GM21528 (cell line): ENCODE data around the gene BCAT1.
"Not testable (repeated sequence)": the region's sequence is repeated elsewhere in the genome, so short reads cannot be mapped to it uniquely, and the experiment has no call there.

Experiments
- ATAC-seq: cut with Tn5 transposase; IDR thresholded peaks from one replicate; pipeline ENCODE4 v1.9.1; 2021; ENCODE audit warnings: mild to moderate bottlenecking, moderate library complexity; ENCODE audit not compliant: unreplicated experiment, low FRiP score

BCAT1 gene

GRCh38 chr12:24864796-24865125, 84.1 kb downstream of the BCAT1 start:
- ATAC-seq, result no peak

GRCh38 chr12:24861766-24862540, 86.9 kb downstream of the BCAT1 start:
- no peak for ATAC-seq

- ATAC-seq, result no peak
These were observed 88.4 kb downstream of the BCAT1 start for GRCh38 chr12:24860546-24860945.

DNA sequence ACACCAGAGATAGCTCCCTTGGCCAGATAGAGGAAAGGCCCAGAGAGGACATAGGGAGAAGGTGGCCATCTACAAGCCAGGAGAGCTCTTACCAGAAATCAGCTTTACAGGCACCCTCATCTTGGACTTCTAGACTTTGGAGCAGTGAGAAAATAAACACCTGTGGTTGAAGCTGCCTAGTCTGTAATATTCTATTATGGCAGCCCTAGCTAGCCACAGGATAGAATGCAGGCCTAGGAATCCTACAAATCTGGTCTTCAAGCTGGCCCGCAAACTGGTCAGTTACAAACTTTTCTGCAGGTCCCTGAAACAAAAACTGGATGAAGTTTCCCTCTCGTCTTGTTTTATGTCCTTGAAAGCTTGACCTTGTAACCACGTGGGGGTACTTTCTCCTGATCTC, 92.4 kb downstream of the BCAT1 start:
- ATAC-seq, result no peak

DNA sequence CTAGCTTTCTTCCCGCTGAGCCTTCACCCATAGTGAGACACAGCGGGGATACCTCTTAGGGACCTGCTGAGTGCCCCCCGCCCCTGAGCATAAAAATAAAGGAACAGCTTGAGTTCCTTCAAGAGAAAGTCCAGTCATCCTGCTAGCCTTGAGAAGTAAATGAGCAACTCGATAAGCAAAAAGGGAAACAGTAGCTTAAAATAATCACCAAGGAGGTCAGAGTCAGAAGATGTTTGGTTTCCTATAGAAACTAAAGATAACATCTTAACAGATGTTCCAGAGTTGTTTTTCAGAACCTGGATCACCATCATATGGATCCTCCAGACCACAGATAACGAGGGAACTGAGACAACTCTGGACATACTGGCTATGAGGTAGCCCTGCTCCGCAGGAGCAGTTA, 94.0 kb downstream of the BCAT1 start:
- no peak for ATAC-seq

DNA sequence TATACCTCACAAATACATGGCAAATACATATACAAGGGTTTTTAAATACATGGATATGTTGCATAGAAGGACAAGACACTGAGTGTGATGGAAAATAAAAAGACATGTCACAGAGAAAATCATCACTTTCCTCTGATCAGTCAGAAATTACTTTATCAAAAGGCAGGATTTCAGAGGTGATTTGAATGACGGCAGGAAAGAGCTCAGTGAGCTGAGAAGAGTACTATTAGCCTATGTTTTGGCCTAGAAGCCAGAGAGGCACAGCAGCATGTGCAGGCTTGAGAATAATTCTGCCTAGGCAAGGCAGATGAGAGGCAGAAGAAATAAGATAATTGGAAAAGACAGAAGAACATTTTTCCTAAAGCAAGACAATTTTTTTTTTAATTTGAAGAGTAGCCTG, 94.9 kb downstream of the BCAT1 start:
- ATAC-seq, result no peak

GRCh38 chr12:24853588-24853987, 95.3 kb downstream of the BCAT1 start:
- no peak for ATAC-seq

- no peak for ATAC-seq
These were observed 95.8 kb downstream of the BCAT1 start for GRCh38 chr12:24853094-24853493.

- no peak for ATAC-seq
These were observed 96.5 kb downstream of the BCAT1 start for GRCh38 chr12:24852420-24852819.

DNA sequence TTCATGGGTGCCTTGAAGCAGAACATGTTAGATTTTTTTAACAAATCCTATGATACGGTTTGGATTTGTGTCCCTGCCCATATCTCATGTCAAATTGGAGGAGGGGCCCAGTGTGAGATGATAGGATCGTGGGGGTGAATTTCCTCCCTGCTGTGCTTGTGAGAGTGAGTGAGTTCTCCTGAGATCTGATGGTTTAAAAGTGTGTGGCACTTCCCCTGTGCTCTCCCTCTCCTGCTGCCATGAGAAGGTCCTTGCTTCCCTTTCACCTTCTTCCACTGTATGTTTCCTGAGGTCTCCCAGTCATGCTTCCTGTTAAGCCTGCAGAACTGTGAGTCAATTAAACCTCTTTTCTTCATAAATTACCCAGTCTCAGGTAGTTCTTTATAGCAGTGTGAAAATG, 97.0 kb downstream of the BCAT1 start:
- not testable (repeated sequence) for ATAC-seq

- ATAC-seq, result no peak
These were observed 97.6 kb downstream of the BCAT1 start for GRCh38 chr12:24851341-24851740.

DNA sequence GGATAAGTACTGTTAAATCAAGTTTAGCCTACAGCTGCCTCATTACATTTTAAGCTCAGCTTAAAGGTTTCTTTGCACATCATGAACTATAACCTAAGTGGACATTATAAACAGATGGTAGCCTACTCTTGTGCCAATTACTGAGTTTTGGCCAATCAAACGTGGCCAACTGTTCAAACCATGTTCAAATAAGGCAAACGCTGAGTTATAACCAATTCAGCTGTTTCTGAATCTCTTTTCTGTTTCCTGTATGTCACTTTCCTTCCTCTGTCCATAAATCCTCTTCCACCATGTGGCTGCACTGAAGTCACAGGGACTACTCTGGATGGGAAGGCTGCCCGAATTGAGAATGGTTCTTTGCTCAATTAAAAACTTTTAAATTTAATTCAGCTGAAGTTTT, 98.4 kb downstream of the BCAT1 start:
- ATAC-seq, result no peak

DNA sequence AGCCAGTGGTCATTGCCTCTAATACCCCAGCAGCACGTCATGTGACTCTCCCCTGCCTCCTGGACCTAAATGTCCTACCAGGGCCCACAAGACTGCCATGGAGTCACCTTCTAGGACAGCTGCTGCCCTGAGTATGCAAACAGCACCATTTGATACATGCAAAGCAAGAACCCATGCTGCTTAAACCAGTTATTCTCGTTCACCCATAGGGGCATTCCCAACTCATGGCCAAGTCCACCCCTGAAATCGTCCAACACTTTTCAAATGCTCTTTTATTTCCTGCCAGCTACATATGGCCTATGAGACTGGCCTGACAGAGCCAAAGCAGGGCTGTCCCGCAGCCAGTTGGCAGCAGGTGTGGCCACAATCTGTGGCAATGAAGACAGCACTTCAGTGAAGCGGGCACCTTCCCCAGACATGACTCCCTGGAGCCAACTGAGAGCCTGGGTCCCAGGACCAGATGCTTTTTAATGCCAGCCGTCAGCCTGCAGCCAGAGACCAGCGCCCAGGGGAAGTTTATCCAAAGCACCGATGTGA, 99.9 kb downstream of the BCAT1 start:
- no peak for ATAC-seq

GRCh38 chr12:24846689-24847088, 102.2 kb downstream of the BCAT1 start:
- no peak for ATAC-seq

GRCh38 chr12:24845615-24846014, 103.3 kb downstream of the BCAT1 start:
- ATAC-seq, result no peak

DNA sequence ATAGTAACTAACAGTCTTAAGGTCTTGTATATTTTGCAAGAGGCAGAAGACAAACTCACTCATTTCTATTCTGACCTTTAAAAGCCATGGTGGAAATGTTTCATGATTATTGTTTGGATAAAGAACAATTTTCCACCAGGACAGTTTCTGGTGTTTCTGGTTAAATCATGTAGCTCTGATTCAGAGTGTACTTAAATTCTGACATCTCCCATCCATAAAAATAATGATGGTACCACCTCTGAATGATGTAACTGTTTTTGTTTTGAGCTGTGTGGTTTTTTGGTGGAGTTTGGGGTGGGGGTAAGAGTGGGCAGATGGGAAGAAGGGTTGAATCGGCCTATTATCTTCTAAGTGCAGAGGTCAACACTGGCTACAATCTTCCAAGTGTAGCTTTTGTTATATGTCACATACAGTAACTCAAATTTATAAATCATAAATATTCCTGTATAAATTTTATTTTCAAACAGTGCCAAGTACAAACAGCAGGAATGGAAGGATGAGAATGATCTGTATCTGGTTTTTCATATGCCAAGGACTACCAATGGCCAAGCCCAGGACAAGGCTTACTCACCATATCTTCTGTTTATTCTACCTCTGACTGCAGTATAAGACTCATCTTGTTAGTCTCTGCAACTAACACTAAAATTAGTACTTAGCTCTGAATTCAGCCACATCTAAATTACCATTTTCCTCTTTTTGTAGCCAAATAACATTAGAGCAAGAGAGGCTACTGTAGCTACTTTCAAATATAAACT, 108.7 kb downstream of the BCAT1 start:
- no peak for ATAC-seq

GRCh38 chr12:24839268-24839791, 109.6 kb downstream of the BCAT1 start:
- ATAC-seq, result peak; percentile 89

- ATAC-seq, result peak; percentile 49
These were observed 110.4 kb downstream of the BCAT1 start for GRCh38 chr12:24838531-24838950.

GRCh38 chr12:24835377-24835776, 113.5 kb downstream of the BCAT1 start:
- ATAC-seq, result no peak

GRCh38 chr12:24833513-24833912, 115.4 kb downstream of the BCAT1 start:
- ATAC-seq, result no peak

DNA sequence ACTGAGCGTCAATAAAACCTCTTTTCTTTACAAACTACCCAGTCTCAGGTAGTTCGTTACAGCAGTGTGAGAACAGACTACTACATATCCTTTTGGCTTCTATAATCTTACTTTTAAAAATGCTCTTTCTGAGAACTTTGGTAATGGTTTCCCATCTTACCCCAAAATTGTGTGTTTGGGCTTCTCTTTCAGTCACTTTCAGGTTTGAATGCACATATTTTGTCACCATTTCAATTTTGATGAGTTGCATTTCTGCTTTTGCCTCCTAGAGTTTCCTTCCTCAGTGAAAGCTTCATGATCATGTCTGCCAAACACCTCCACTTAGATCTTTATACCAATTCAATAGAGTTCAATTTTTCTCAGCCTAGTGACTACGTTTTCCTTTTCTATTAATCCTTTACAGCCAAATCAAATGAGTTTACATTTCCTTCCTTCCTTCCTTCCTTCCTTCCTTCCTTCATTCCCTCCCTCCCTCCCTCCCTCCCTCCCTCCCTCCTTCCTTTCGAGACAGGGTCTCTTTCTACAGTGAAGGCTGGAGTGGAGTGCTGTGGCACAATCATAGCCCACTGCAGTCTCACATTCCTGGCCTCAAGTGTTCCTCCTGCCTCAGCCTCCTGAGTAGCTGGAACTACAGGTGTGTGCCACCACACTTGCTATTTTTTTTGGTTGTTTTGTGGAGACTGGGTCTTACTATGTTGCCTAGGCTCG, 124.9 kb downstream of the BCAT1 start:
- no peak for ATAC-seq
